ENCODE measurements around the gene PURB.

Gene PURB

GRCh38 chr7:44894888-44895580 lies 9.7 kb upstream of the PURB start:
- H3K79me2 ChIP-seq (ENCODE audit: insufficient read depth, low read length), result no peaks in the 10 kb centered on the region
- H4K20me1 ChIP-seq (ENCODE audit: insufficient read depth, low read length, poor library complexity, severe bottlenecking), result no peaks in the 10 kb centered on the region

DNA sequence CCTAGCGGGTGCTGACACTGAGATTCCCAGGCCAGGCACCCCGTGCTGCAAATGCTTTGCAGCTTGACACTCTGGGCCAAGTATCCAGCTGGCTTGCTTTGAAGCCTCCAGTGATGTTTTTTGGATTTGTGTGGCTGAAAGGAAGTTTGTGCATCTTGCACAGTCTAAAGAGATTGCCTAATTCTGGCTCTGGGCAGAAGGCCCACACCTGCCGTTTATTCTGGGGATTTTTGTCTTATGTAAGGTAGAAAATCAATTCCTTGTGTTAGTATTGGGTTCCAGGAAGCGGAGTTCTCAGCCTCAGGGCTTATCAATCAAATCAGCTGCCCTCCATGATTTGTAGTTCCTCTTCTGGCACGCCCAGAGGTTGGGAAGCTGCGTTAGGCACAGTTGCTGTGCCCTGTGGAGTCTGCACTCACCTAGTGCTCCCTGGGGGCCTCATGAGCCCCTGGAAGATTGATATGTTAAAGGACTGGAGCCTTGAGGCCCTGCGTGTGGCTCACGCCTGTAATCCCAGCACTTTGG lies 8.4 kb upstream of the PURB start:
- Histone ChIP-seq H3K36me3 (ENCODE audit: insufficient read depth, low read length) (no peaks in the 10 kb centered on the region), H3K79me2 (ENCODE audit: insufficient read depth, low read length) (no peaks in the 10 kb centered on the region), H2AFZ (ENCODE audit: low read length) (no peak overlapping the region), H4K20me1 (ENCODE audit: insufficient read depth, low read length, poor library complexity, severe bottlenecking) (no peaks in the 10 kb centered on the region), H3K9me3 (ENCODE audit: insufficient read depth, low read depth, low read length) (no peaks in the 10 kb centered on the region), H3F3A (ENCODE audit: low read depth) (no peaks in the 10 kb centered on the region), H3K4me2 (ENCODE audit: low read depth, low read length, poor library complexity, severe bottlenecking) (no peak overlapping the region), H3K4me3 (ENCODE audit: low read length, poor library complexity, severe bottlenecking) (no peak overlapping the region), H3K9ac (ENCODE audit: low read depth, low read length, poor library complexity, severe bottlenecking) (no peak overlapping the region), H3K27me3 (ENCODE audit: insufficient read depth, low read length, poor library complexity, severe bottlenecking) (no peaks in the 10 kb centered on the region), H3K4me1 (ENCODE audit: insufficient read depth, low read length, poor library complexity, severe bottlenecking) (peaks cover 15% of the 10 kb centered on the region), H3K9me2 (replicated peaks; ENCODE audit: low read depth, low read length) (no peaks in the 10 kb centered on the region)
- TF ChIP-seq, protein P1, sequence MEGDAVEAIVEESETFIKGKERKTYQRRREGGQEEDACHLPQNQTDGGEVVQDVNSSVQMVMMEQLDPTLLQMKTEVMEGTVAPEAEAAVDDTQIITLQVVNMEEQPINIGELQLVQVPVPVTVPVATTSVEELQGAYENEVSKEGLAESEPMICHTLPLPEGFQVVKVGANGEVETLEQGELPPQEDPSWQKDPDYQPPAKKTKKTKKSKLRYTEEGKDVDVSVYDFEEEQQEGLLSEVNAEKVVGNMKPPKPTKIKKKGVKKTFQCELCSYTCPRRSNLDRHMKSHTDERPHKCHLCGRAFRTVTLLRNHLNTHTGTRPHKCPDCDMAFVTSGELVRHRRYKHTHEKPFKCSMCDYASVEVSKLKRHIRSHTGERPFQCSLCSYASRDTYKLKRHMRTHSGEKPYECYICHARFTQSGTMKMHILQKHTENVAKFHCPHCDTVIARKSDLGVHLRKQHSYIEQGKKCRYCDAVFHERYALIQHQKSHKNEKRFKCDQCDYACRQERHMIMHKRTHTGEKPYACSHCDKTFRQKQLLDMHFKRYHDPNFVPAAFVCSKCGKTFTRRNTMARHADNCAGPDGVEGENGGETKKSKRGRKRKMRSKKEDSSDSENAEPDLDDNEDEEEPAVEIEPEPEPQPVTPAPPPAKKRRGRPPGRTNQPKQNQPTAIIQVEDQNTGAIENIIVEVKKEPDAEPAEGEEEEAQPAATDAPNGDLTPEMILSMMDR (conservative IDR thresholded peaks at IDR 0.05; ENCODE audit: low read length), result no peak
- no peak for TF ChIP-seq EZH2phosphoT487 (IDR thresholded peaks at IDR 0.05; ENCODE audit: borderline replicate concordance)

More at GRCh38 chr7:44894888-44895580, 9.7 kb upstream of the PURB start:
- H2AFZ ChIP-seq (ENCODE audit: low read length), result no peak overlapping the region
- TF ChIP-seq, protein P1 (conservative IDR thresholded peaks at IDR 0.05; ENCODE audit: low read length), result no peak
- TF ChIP-seq EZH2phosphoT487 (IDR thresholded peaks at IDR 0.05; ENCODE audit: borderline replicate concordance), result no peak
- H3K9me2 ChIP-seq (replicated peaks; ENCODE audit: low read depth, low read length), result no peaks in the 10 kb centered on the region
- H3K4me1 ChIP-seq (ENCODE audit: insufficient read depth, low read length, poor library complexity, severe bottlenecking), result peaks cover 15% of the 10 kb centered on the region
- no peaks in the 10 kb centered on the region for H3F3A ChIP-seq (ENCODE audit: low read depth)
- no peaks in the 10 kb centered on the region for H3K9me3 ChIP-seq (ENCODE audit: insufficient read depth, low read depth, low read length)
- H3K27me3 ChIP-seq (ENCODE audit: insufficient read depth, low read length, poor library complexity, severe bottlenecking), result no peaks in the 10 kb centered on the region
- no peak overlapping the region for H3K9ac ChIP-seq (ENCODE audit: low read depth, low read length, poor library complexity, severe bottlenecking)
- no peak overlapping the region for H3K4me3 ChIP-seq (ENCODE audit: low read length, poor library complexity, severe bottlenecking)
- no peaks in the 10 kb centered on the region for H3K36me3 ChIP-seq (ENCODE audit: insufficient read depth, low read length)
- no peak overlapping the region for H3K4me2 ChIP-seq (ENCODE audit: low read depth, low read length, poor library complexity, severe bottlenecking)

GRCh38 chr7:44891791-44892190 lies 6.5 kb upstream of the PURB start:
- H3K4me3 ChIP-seq (ENCODE audit: low read length, poor library complexity, severe bottlenecking), result no peak overlapping the region
- H3K4me2 ChIP-seq (ENCODE audit: low read depth, low read length, poor library complexity, severe bottlenecking), result peak overlapping the region; percentile 9
- no peaks in the 10 kb centered on the region for H3K9me3 ChIP-seq (ENCODE audit: insufficient read depth, low read depth, low read length)
- no peaks in the 10 kb centered on the region for H3K9me2 ChIP-seq (replicated peaks; ENCODE audit: low read depth, low read length)
- H3K4me1 ChIP-seq (ENCODE audit: insufficient read depth, low read length, poor library complexity, severe bottlenecking), result peaks cover 9% of the 10 kb centered on the region
- H3F3A ChIP-seq (ENCODE audit: low read depth), result no peaks in the 10 kb centered on the region
- H2AFZ ChIP-seq (ENCODE audit: low read length), result peak overlapping the region; percentile 7; the same call in 1 of the 2 replicates
- H3K36me3 ChIP-seq (ENCODE audit: insufficient read depth, low read length), result no peaks in the 10 kb centered on the region
- H4K20me1 ChIP-seq (ENCODE audit: insufficient read depth, low read length, poor library complexity, severe bottlenecking), result no peaks in the 10 kb centered on the region
- no peaks in the 10 kb centered on the region for H3K79me2 ChIP-seq (ENCODE audit: insufficient read depth, low read length)
- H3K27me3 ChIP-seq (ENCODE audit: insufficient read depth, low read length, poor library complexity, severe bottlenecking), result no peaks in the 10 kb centered on the region
- no peak for TF ChIP-seq EZH2phosphoT487 (IDR thresholded peaks at IDR 0.05; ENCODE audit: borderline replicate concordance)
- peak overlapping the region; percentile 51 for H3K9ac ChIP-seq (ENCODE audit: low read depth, low read length, poor library complexity, severe bottlenecking)
